MCF 10A (cell line): ENCODE data around the gene SASH1. TPM values are rescaled to one million over a fixed set of nuclear protein-coding genes. Genes with fewer than 3 reads are reported as not detected.

ENCODE experiments used
- BruUV-seq: library from RNA; stranded (reverse); fragments of 400-500 nt; replicated peaks from 2 replicates; lab custom pipeline; 2021; lab: Mats Ljungman, UMichigan
- CTCF ChIA-PET: fragments of 300-600 bp; sonication (Branson Sonifier 250); formaldehyde crosslinking; extraction: SDS; loops from one replicate; lab custom pipeline; 2021; ENCODE audit warnings: antibody characterized with exemption, inconsistent platforms; lab: Yijun Ruan, JAX
- POLR2A ChIA-PET: fragments of 300-600, 350-650 bp; sonication (Branson Sonifier 250); formaldehyde crosslinking; extraction: SDS; loops from one replicate; lab custom pipeline; 2020; ENCODE audit warnings: antibody characterized with exemption, inconsistent platforms; lab: Yijun Ruan, JAX
- DNase-seq: peaks from one replicate; pipeline ENCODE4 v3.0.0-alpha.2; 2018; ENCODE audit not compliant: unreplicated experiment
- H3K27ac Mint-ChIP-seq: one replicate; pipeline ENCODE4 v1.8.0; 2022; ENCODE audit warnings: mild to moderate bottlenecking, low read depth, mixed read lengths; ENCODE audit not compliant: unreplicated experiment
- H3K27me3 Mint-ChIP-seq: one replicate; pipeline ENCODE4 v1.8.0; 2022; ENCODE audit warnings: mixed read lengths; ENCODE audit not compliant: insufficient read depth, unreplicated experiment
- H3K36me3 Mint-ChIP-seq: one replicate; pipeline ENCODE4 v1.8.0; 2022; ENCODE audit warnings: mild to moderate bottlenecking, moderate library complexity, mixed read lengths; ENCODE audit not compliant: insufficient read depth, unreplicated experiment
- H3K4me1 Mint-ChIP-seq: one replicate; pipeline ENCODE4 v1.8.0; 2022; ENCODE audit warnings: mixed read lengths; ENCODE audit not compliant: insufficient read depth, unreplicated experiment
- H3K4me3 Mint-ChIP-seq: one replicate; pipeline ENCODE4 v1.8.0; 2022; ENCODE audit warnings: mild to moderate bottlenecking, moderate library complexity, mixed read lengths; ENCODE audit not compliant: unreplicated experiment
- H3K9me3 Mint-ChIP-seq: one replicate; pipeline ENCODE4 v1.8.0; 2022; ENCODE audit warnings: mixed read lengths; ENCODE audit not compliant: unreplicated experiment
- CTCF ChIP-seq: fragments of 200-600 bp; IDR thresholded peaks from one replicate; pipeline ENCODE4 v1.8.0; 2022; ENCODE audit warnings: antibody characterized with exemption, mild to moderate bottlenecking; ENCODE audit not compliant: unreplicated experiment
- intact Hi-C: fragments of 100-400 bp; cut with micrococcal nuclease; formaldehyde crosslinking; loops from 2 replicates; pipeline ENCODE4 v1.14.1; 2022
- total RNA-seq: library from RNA; stranded (reverse); gene quantifications from 2 replicates; pipeline ENCODE4 v1.2.3, GENCODE V29; 2022

Gene SASH1
- total RNA-seq, 1 experiment from 2014 or later = 18.4 TPM

- no TSS peak for BruUV-seq
- no peak overlapping the region for H3K4me3 Mint-ChIP-seq
- H3K36me3 Mint-ChIP-seq = peaks cover 54% of the 10 kb centered on the region
- H3K27ac Mint-ChIP-seq = no peak overlapping the region
- H3K4me1 Mint-ChIP-seq = no peaks in the 10 kb centered on the region
- no peaks in the 10 kb centered on the region for H3K27me3 Mint-ChIP-seq
- CTCF ChIA-PET = interaction anchor here (0.5 to 1.1 kb wide), 4 partner anchors 11 to 280 kb away, joined by 3 to 5 read pairs (median 4); no protein-coding TSS in a partner anchor
- no peak for DNase-seq
- no peak for TF ChIP-seq CTCF
- intact Hi-C loops = no loop called here
- no peaks in the 10 kb centered on the region for H3K9me3 Mint-ChIP-seq
- POLR2A ChIA-PET = interaction anchor here (0.9 to 1.5 kb wide), 2 partner anchors 10 to 12 kb away, joined by 4 to 7 read pairs; no protein-coding TSS in a partner anchor
Observed at GRCh38 chr6:148538261-148539190, 195.9 kb downstream of the SASH1 start.

GRCh38 chr6:148543540-148543939, 200.9 kb downstream of the SASH1 start:
- intact Hi-C loops = no loop called here
- DNase-seq = no peak
- Mint-ChIP-seq H3K4me1 (no peaks in the 10 kb centered on the region), H3K4me3 (no peak overlapping the region), H3K36me3 (peaks cover 65% of the 10 kb centered on the region), H3K9me3 (no peaks in the 10 kb centered on the region), H3K27ac (no peak overlapping the region), H3K27me3 (no peaks in the 10 kb centered on the region)
- no peak for TF ChIP-seq CTCF
- ChIA-PET POLR2A (no interaction called here), CTCF (interaction anchor here (1.1 kb wide), 1 partner anchor 16 kb away, joined by 7 read pairs; no protein-coding TSS in a partner anchor)
- no TSS peak for BruUV-seq

- ChIA-PET CTCF (no interaction called here), POLR2A (no interaction called here)
- Mint-ChIP-seq H3K27ac (no peak overlapping the region), H3K4me1 (no peaks in the 10 kb centered on the region), H3K9me3 (no peaks in the 10 kb centered on the region), H3K36me3 (peaks cover 69% of the 10 kb centered on the region), H3K27me3 (no peaks in the 10 kb centered on the region), H3K4me3 (no peak overlapping the region)
- DNase-seq = no peak
- TF ChIP-seq CTCF = no peak
- intact Hi-C loops = no loop called here
- no TSS peak for BruUV-seq
Observed at GRCh38 chr6:148544421-148544820, 201.8 kb downstream of the SASH1 start.

GRCh38 chr6:148545901-148546300, 203.3 kb downstream of the SASH1 start:
- CTCF ChIA-PET = interaction anchor here (0.6 to 1.3 kb wide), 2 partner anchors 14 to 1250 kb away, joined by 3 to 9 read pairs; no protein-coding TSS in a partner anchor
- Mint-ChIP-seq H3K9me3 (no peaks in the 10 kb centered on the region), H3K27ac (no peak overlapping the region), H3K4me3 (no peak overlapping the region), H3K4me1 (no peaks in the 10 kb centered on the region), H3K27me3 (no peaks in the 10 kb centered on the region), H3K36me3 (peaks cover 70% of the 10 kb centered on the region)
- no TSS peak for BruUV-seq
- POLR2A ChIA-PET = no interaction called here
- intact Hi-C loops = no loop called here
- no peak for DNase-seq
- no peak for TF ChIP-seq CTCF
